HL-60 (cell line): ENCODE data around the gene TOX2.

Experiments used
- DNase-seq, 2 experiments: peaks; one replicate each; pipeline ENCODE4 v3.0.0-alpha.2; 2010 to 2020; ENCODE audit warnings: low read depth in 1 of 2, low spot score in 1 of 2
- H3K27ac ChIP-seq: fragments of 250-450 bp; sonication (Bioruptor Pico); replicated peaks from 2 replicates; pipeline ENCODE4 v1.5.1; 2020; ENCODE audit warnings: mild to moderate bottlenecking, moderate library complexity
- H3K27me3 ChIP-seq: fragments of 250-450 bp; sonication (Bioruptor Pico); 2 replicates; pipeline ENCODE4 v1.5.1; 2021; ENCODE audit warnings: mild to moderate bottlenecking, moderate library complexity; ENCODE audit not compliant: insufficient read depth, poor library complexity, severe bottlenecking
- H3K4me3 ChIP-seq: replicated peaks from 2 replicates; pipeline ENCODE4 v1.5.1; 2011; ENCODE audit warnings: mild to moderate bottlenecking, control low read depth, low read length; ENCODE audit not compliant: insufficient read depth
- CTCF ChIP-seq: IDR thresholded peaks from one replicate; pipeline ENCODE4 v1.5.1; 2011; ENCODE audit warnings: low read length, control low read depth, inconsistent platforms; ENCODE audit not compliant: insufficient read depth
- GABPA ChIP-seq: IDR thresholded peaks from 2 replicates; pipeline ENCODE4 v1.6.1; 2012; ENCODE audit warnings: low read depth
- POLR2AphosphoS5 ChIP-seq: IDR thresholded peaks from 2 replicates; pipeline ENCODE4 v1.6.1; 2012; ENCODE audit warnings: low read depth
- REST ChIP-seq: IDR thresholded peaks from 2 replicates; pipeline ENCODE4 v1.6.1; 2012; ENCODE audit warnings: low read depth; ENCODE audit not compliant: insufficient replicate concordance
- SPI1 ChIP-seq: IDR thresholded peaks from 2 replicates; pipeline ENCODE4 v1.6.1; 2012; ENCODE audit warnings: low read depth, mild to moderate bottlenecking, borderline replicate concordance

The TOX2 gene

GRCh38 chr20:43936104-43936770, 21.6 kb downstream of the TOX2 start:
- DNase-seq = no peak
- no peak for TF ChIP-seq CTCF
- TF ChIP-seq GABPA = no peak
- TF ChIP-seq REST = no peak
- no peak for TF ChIP-seq POLR2AphosphoS5
- TF ChIP-seq SPI1 = no peak
- H3K27ac ChIP-seq = no peak overlapping the region

GRCh38 chr20:43936805-43937204, 22.2 kb downstream of the TOX2 start:
- DNase-seq = no peak
- no peak overlapping the region for H3K4me3 ChIP-seq
- TF ChIP-seq REST (no peak), SPI1 (no peak), POLR2AphosphoS5 (no peak), CTCF (no peak), GABPA (no peak)
- no peaks in the 10 kb centered on the region for H3K27me3 ChIP-seq
- no peak overlapping the region for H3K27ac ChIP-seq

More at GRCh38 chr20:43936104-43936770, 21.6 kb downstream of the TOX2 start:
- H3K27me3 ChIP-seq = no peaks in the 10 kb centered on the region
- H3K4me3 ChIP-seq = no peak overlapping the region

GRCh38 chr20:43937591-43937990, 22.9 kb downstream of the TOX2 start:
- DNase-seq = no peak
- H3K27me3 ChIP-seq = no peaks in the 10 kb centered on the region
- H3K4me3 ChIP-seq = no peak overlapping the region
- TF ChIP-seq REST (no peak), CTCF (no peak), POLR2AphosphoS5 (no peak), SPI1 (no peak), GABPA (no peak)
- H3K27ac ChIP-seq = no peak overlapping the region
